Thoracic aorta (tissue), 2 donors: Measurements from ENCODE around the gene MAD1L1. TPM values are rescaled to one million over a fixed set of nuclear protein-coding genes. Genes with fewer than 3 reads are reported as not detected.

Source experiments
- ATAC-seq: fragments of 150-250 bp; one replicate; pipeline ENCODE4 v1.8.0; 2017; ENCODE audit warnings: low read depth; ENCODE audit not compliant: insufficient number of reproducible peaks, low FRiP score
- DNase-seq: peaks from one replicate; pipeline ENCODE4 v3.0.0-alpha.2; 2020; ENCODE audit warnings: low spot score
- H3K27ac ChIP-seq, 2 donors: fragments of 200-600 bp; sonication (generic); 1 replicate in 1 of 2; 2 replicates in 1 of 2; pipeline ENCODE4 v1.5.1; 2016; ENCODE audit warnings: mild to moderate bottlenecking in 2 of 2, moderate library complexity in 2 of 2
- H3K27me3 ChIP-seq: fragments of 200-600 bp; sonication (generic); replicated peaks from 2 replicates; pipeline ENCODE4 v1.6.0; 2016; ENCODE audit warnings: mild to moderate bottlenecking; ENCODE audit not compliant: insufficient read depth
- H3K36me3 ChIP-seq: fragments of 200-600 bp; sonication (generic); one replicate; pipeline ENCODE4 v1.5.1; 2016
- H3K4me1 ChIP-seq, 2 donors: fragments of 200-600 bp; sonication (generic); 1 replicate in 1 of 2; 2 replicates in 1 of 2; pipeline versions ENCODE4 v1.5.1 to v1.6.0; 2016; ENCODE audit warnings: low read depth in 2 of 2, mild to moderate bottlenecking in 1 of 2; ENCODE audit not compliant: control insufficient read depth in 1 of 2
- H3K4me3 ChIP-seq: fragments of 200-600 bp; sonication (generic); 2 replicates; pipeline ENCODE4 v1.5.1; 2016; ENCODE audit warnings: mild to moderate bottlenecking
- H3K9me3 ChIP-seq: fragments of 200-600 bp; sonication (generic); 2 replicates; pipeline ENCODE4 v1.5.1; 2016
- CTCF ChIP-seq: fragments of 200-600 bp; sonication (generic); IDR thresholded peaks from one replicate; pipeline ENCODE4 v1.5.1; 2019; ENCODE audit warnings: antibody characterized with exemption
- total RNA-seq, 2 donors: library from RNA; depleted of rRNA; stranded (reverse); fragments of >200 nt; gene quantifications; one replicate each; pipeline versions ENCODE4 v1.1.0 to v1.2.3, GENCODE V29; 2016

MAD1L1 gene
- total RNA-seq, 2 donors from 2014 or later: 27.4 to 41.3 TPM

- Histone ChIP-seq H3K4me1 (peaks cover 1 to 12% of the 10 kb centered on the region in 2 donors), H3K27me3 (no peaks in the 10 kb centered on the region), H3K9me3 (no peaks in the 10 kb centered on the region), H3K27ac (no peak overlapping the region), H3K36me3 (peaks cover 11% of the 10 kb centered on the region), H3K4me3 (no peak overlapping the region)
- no peak for TF ChIP-seq CTCF
- DNase-seq (no peak), ATAC-seq (no peak)
These were observed 33.2 kb downstream of the MAD1L1 start for GRCh38 chr7:2199528-2199927.

- Histone ChIP-seq H3K27ac (no peak overlapping the region), H3K4me3 (no peak overlapping the region), H3K27me3 (no peaks in the 10 kb centered on the region), H3K4me1 (peaks cover 0 to 6% of the 10 kb centered on the region in 2 donors), H3K9me3 (no peaks in the 10 kb centered on the region), H3K36me3 (peaks cover 11% of the 10 kb centered on the region)
- no peak for ATAC-seq
- no peak for DNase-seq
- no peak for TF ChIP-seq CTCF
These were observed 34.0 kb downstream of the MAD1L1 start for GRCh38 chr7:2198760-2199159.

- peaks cover 0 to under 1% of the 10 kb centered on the region in 2 donors for H3K4me1 ChIP-seq
- no peak for ATAC-seq
- DNase-seq: no peak
These were observed 34.5 kb downstream of the MAD1L1 start for GRCh38 chr7:2198206-2198605.

GRCh38 chr7:2197436-2198155 is 35.1 kb downstream of the MAD1L1 start:
- Histone ChIP-seq H3K4me3 (no peak overlapping the region), H3K9me3 (no peaks in the 10 kb centered on the region), H3K36me3 (peaks cover 11% of the 10 kb centered on the region), H3K27ac (no peak overlapping the region), H3K4me1 (no peaks in the 10 kb centered on the region), H3K27me3 (no peaks in the 10 kb centered on the region)
- DNase-seq (no peak), ATAC-seq (no peak)
- TF ChIP-seq CTCF: no peak

More at GRCh38 chr7:2198206-2198605, 34.5 kb downstream of the MAD1L1 start:
- Histone ChIP-seq H3K27me3 (no peaks in the 10 kb centered on the region), H3K9me3 (no peaks in the 10 kb centered on the region), H3K36me3 (peaks cover 11% of the 10 kb centered on the region), H3K27ac (no peak overlapping the region), H3K4me3 (no peak overlapping the region)
- no peak for TF ChIP-seq CTCF

GRCh38 chr7:2196381-2197378 is 36.1 kb downstream of the MAD1L1 start:
- no peak for TF ChIP-seq CTCF
- DNase-seq (no peak), ATAC-seq (no peak)
- H3K27me3 ChIP-seq: no peaks in the 10 kb centered on the region
- no peak overlapping the region for H3K27ac ChIP-seq
- H3K4me1 ChIP-seq: no peaks in the 10 kb centered on the region
- H3K36me3 ChIP-seq: peaks cover 11% of the 10 kb centered on the region
- no peak overlapping the region for H3K4me3 ChIP-seq
- H3K9me3 ChIP-seq: no peaks in the 10 kb centered on the region
